Dermis microvascular lymphatic vessel endothelial cell (primary cell): ENCODE results near the gene PEX7. TPM values are rescaled to one million over a fixed set of nuclear protein-coding genes. Genes with fewer than 3 reads are reported as not detected.
"Not testable (repeated sequence)": the region's sequence is repeated elsewhere in the genome, so short reads cannot be mapped to it uniquely, and the experiment has no call there.

Source experiments
- DNase-seq, 2 donors: peaks; one replicate each; pipeline versions ENCODE4 v3.0.0 to v3.0.0-alpha.2; 2010; ENCODE audit warnings: low read depth in 2 of 2
- total RNA-seq: library from RNA; depleted of rRNA; stranded (reverse); fragments of >200 nt; gene quantifications from 2 replicates; pipeline ENCODE4 v1.2.1, GENCODE V29; 2014

Gene PEX7
- total RNA-seq, 1 donor from 2014 or later, result 4.1 TPM

GRCh38 chr6:136790411-136791295 is 31.7 kb upstream of the PEX7 start:
- DNase-seq, result no peak

- peak in 1 of 2 donors; percentile 63 for DNase-seq
Measured at GRCh38 chr6:136791296-136792094, 30.9 kb upstream of the PEX7 start.

GRCh38 chr6:136792095-136792409 is 30.3 kb upstream of the PEX7 start:
- no peak for DNase-seq

- peak; percentile 70 to 90 for DNase-seq
Measured at GRCh38 chr6:136792410-136793262, 29.8 kb upstream of the PEX7 start, which contains the start of gene MAP3K5. TSS of gene MAP3K5 (minus strand) at chr6:136792477. CDS start at chr6:136792157, 320 bp downstream.

GRCh38 chr6:136793363-136793762 is 29.0 kb upstream of the PEX7 start:
- no peak for DNase-seq

GRCh38 chr6:136795386-136795785 is 27.0 kb upstream of the PEX7 start:
- DNase-seq, result no peak

- DNase-seq, result no peak
Measured at GRCh38 chr6:136795996-136796395, 26.4 kb upstream of the PEX7 start.

- DNase-seq, result no peak
Measured at GRCh38 chr6:136798044-136798443, 24.3 kb upstream of the PEX7 start.

- no peak for DNase-seq
Measured at GRCh38 chr6:136801581-136801980, 20.8 kb upstream of the PEX7 start.

GRCh38 chr6:136803608-136804007 is 18.8 kb upstream of the PEX7 start:
- no peak for DNase-seq

GRCh38 chr6:136809091-136809860 is 13.1 kb upstream of the PEX7 start:
- DNase-seq, result no peak

- no peak for DNase-seq
Measured at GRCh38 chr6:136811272-136811671, 11.1 kb upstream of the PEX7 start.

GRCh38 chr6:136812174-136812573 is 10.2 kb upstream of the PEX7 start:
- DNase-seq, result no peak

GRCh38 chr6:136815608-136816007 is 6.8 kb upstream of the PEX7 start:
- not testable (repeated sequence) for DNase-seq

- DNase-seq, result no peak
Measured at GRCh38 chr6:136816656-136817055, 5.7 kb upstream of the PEX7 start.

GRCh38 chr6:136820561-136820960 is 1.8 kb upstream of the PEX7 start:
- no peak for DNase-seq

GRCh38 chr6:136822046-136822375 is 381 bp upstream of the PEX7 start:
- DNase-seq, result peak in 1 of 2 donors; percentile 1

- DNase-seq, result peak in 1 of 2 donors; percentile 0
Measured at GRCh38 chr6:136823128-136823660, 802 bp downstream of the PEX7 start.

GRCh38 chr6:136826216-136826615 is 3.8 kb downstream of the PEX7 start:
- no peak for DNase-seq

- DNase-seq, result no peak
Measured at GRCh38 chr6:136831873-136832562, 9.6 kb downstream of the PEX7 start.
